MCF 10A (cell line): ENCODE measurements around the gene AZIN2. TPM values are rescaled to one million over a fixed set of nuclear protein-coding genes. Genes with fewer than 3 reads are reported as not detected.

ENCODE experiments used
- BruUV-seq: library from RNA; stranded (reverse); fragments of 400-500 nt; replicated peaks from 2 replicates; lab custom pipeline; 2021; lab: Mats Ljungman, UMichigan
- CTCF ChIA-PET: fragments of 300-600 bp; sonication (Branson Sonifier 250); formaldehyde crosslinking; extraction: SDS; loops from one replicate; lab custom pipeline; 2021; ENCODE audit warnings: antibody characterized with exemption, inconsistent platforms; lab: Yijun Ruan, JAX
- POLR2A ChIA-PET: fragments of 300-600, 350-650 bp; sonication (Branson Sonifier 250); formaldehyde crosslinking; extraction: SDS; loops from one replicate; lab custom pipeline; 2020; ENCODE audit warnings: antibody characterized with exemption, inconsistent platforms; lab: Yijun Ruan, JAX
- DNase-seq: peaks from one replicate; pipeline ENCODE4 v3.0.0-alpha.2; 2018; ENCODE audit not compliant: unreplicated experiment
- H3K27ac Mint-ChIP-seq: one replicate; pipeline ENCODE4 v1.8.0; 2022; ENCODE audit warnings: mild to moderate bottlenecking, low read depth, mixed read lengths; ENCODE audit not compliant: unreplicated experiment
- H3K27me3 Mint-ChIP-seq: one replicate; pipeline ENCODE4 v1.8.0; 2022; ENCODE audit warnings: mixed read lengths; ENCODE audit not compliant: insufficient read depth, unreplicated experiment
- H3K36me3 Mint-ChIP-seq: one replicate; pipeline ENCODE4 v1.8.0; 2022; ENCODE audit warnings: mild to moderate bottlenecking, moderate library complexity, mixed read lengths; ENCODE audit not compliant: insufficient read depth, unreplicated experiment
- H3K4me1 Mint-ChIP-seq: one replicate; pipeline ENCODE4 v1.8.0; 2022; ENCODE audit warnings: mixed read lengths; ENCODE audit not compliant: insufficient read depth, unreplicated experiment
- H3K4me3 Mint-ChIP-seq: one replicate; pipeline ENCODE4 v1.8.0; 2022; ENCODE audit warnings: mild to moderate bottlenecking, moderate library complexity, mixed read lengths; ENCODE audit not compliant: unreplicated experiment
- H3K9me3 Mint-ChIP-seq: one replicate; pipeline ENCODE4 v1.8.0; 2022; ENCODE audit warnings: mixed read lengths; ENCODE audit not compliant: unreplicated experiment
- CTCF ChIP-seq: fragments of 200-600 bp; IDR thresholded peaks from one replicate; pipeline ENCODE4 v1.8.0; 2022; ENCODE audit warnings: antibody characterized with exemption, mild to moderate bottlenecking; ENCODE audit not compliant: unreplicated experiment
- intact Hi-C: fragments of 100-400 bp; cut with micrococcal nuclease; formaldehyde crosslinking; loops from 2 replicates; pipeline ENCODE4 v1.14.1; 2022
- total RNA-seq: library from RNA; stranded (reverse); gene quantifications from 2 replicates; pipeline ENCODE4 v1.2.3, GENCODE V29; 2022

AZIN2 gene
- total RNA-seq, 1 experiment from 2014 or later: 1.6 TPM

DNA sequence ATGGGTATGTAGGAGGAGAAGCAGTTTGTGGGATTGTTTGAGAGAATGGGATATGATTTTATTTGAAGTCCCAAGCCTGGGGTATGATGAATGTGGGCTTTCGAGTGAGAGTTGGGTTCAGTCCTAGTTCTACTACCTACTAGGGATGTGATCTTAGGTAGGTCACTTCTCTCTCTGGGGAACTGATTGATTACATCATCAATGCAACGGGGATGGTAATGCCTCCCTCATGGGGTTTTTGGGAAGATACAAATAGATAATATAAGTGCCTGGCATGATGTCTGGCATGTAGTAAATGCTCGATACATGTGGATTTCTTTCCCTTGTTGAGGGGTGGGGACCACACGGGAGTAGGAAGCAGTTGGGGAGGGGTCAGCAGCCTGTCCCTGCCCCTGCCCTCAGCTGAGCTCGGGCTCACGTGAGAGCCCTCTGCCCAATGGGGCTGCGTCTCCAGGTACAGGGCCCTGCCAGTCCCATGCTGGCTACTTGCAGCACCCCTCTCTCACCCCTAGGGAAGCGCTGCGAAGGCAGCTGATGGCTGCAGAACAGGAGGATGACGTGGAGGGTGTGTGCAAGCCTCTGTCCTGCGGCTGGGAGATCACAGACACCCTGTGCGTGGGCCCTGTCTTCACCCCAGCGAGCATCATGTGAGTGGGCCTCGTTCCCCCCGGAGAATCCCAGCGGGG, 38.7 kb downstream of the AZIN2 start:
- no peaks in the 10 kb centered on the region for H3K9me3 Mint-ChIP-seq
- no peaks in the 10 kb centered on the region for H3K27me3 Mint-ChIP-seq
- CTCF ChIA-PET: no interaction called here
- peaks cover 7% of the 10 kb centered on the region for H3K36me3 Mint-ChIP-seq
- DNase-seq: no peak
- intact Hi-C loops: no loop called here
- no peak overlapping the region for H3K4me3 Mint-ChIP-seq
- POLR2A ChIA-PET: no interaction called here
- H3K4me1 Mint-ChIP-seq: no peaks in the 10 kb centered on the region
- BruUV-seq: no TSS peak
- no peak for TF ChIP-seq CTCF
- H3K27ac Mint-ChIP-seq: no peak overlapping the region

GRCh38 chr1:33120436-33121231, 39.7 kb downstream of the AZIN2 start:
- Mint-ChIP-seq H3K4me1 (peaks cover 4% of the 10 kb centered on the region), H3K27ac (no peak overlapping the region), H3K27me3 (no peaks in the 10 kb centered on the region), H3K36me3 (peaks cover 7% of the 10 kb centered on the region), H3K4me3 (no peak overlapping the region), H3K9me3 (no peaks in the 10 kb centered on the region)
- POLR2A ChIA-PET: interaction anchor here (0.9 kb wide), 1 partner anchor 13 kb away, joined by 4 read pairs; no protein-coding TSS in a partner anchor
- CTCF ChIA-PET: interaction anchor here (0.6 kb wide), 1 partner anchor 538 kb away, joined by 3 read pairs; no protein-coding TSS in a partner anchor
- no TSS peak for BruUV-seq
- no peak for TF ChIP-seq CTCF
- peak; percentile 58 for DNase-seq
- intact Hi-C loops: no loop called here

- H3K36me3 Mint-ChIP-seq: peaks cover 13% of the 10 kb centered on the region
- POLR2A ChIA-PET: interaction anchor here (0.6 kb wide), 1 partner anchor 417 kb away, joined by 5 read pairs; no protein-coding TSS in a partner anchor
- H3K4me3 Mint-ChIP-seq: no peak overlapping the region
- peaks cover 6% of the 10 kb centered on the region for H3K4me1 Mint-ChIP-seq
- no peaks in the 10 kb centered on the region for H3K27me3 Mint-ChIP-seq
- CTCF ChIA-PET: interaction anchor here (0.6 to 0.7 kb wide), 2 partner anchors 8 to 165 kb away, joined by 3 read pairs; no protein-coding TSS in a partner anchor
- no TSS peak for BruUV-seq
- intact Hi-C loops: no loop called here
- DNase-seq: no peak
- H3K9me3 Mint-ChIP-seq: no peaks in the 10 kb centered on the region
- TF ChIP-seq CTCF: no peak
- H3K27ac Mint-ChIP-seq: no peak overlapping the region
Observed at GRCh38 chr1:33121728-33122127, 40.8 kb downstream of the AZIN2 start.
